ENCODE results near the gene EMILIN3. TPM values are rescaled to one million over a fixed set of nuclear protein-coding genes. Genes with fewer than 3 reads are reported as not detected.

The EMILIN3 gene
- total and polyA plus RNA-seq, 3 experiments from 2014 or later: not detected

DNA sequence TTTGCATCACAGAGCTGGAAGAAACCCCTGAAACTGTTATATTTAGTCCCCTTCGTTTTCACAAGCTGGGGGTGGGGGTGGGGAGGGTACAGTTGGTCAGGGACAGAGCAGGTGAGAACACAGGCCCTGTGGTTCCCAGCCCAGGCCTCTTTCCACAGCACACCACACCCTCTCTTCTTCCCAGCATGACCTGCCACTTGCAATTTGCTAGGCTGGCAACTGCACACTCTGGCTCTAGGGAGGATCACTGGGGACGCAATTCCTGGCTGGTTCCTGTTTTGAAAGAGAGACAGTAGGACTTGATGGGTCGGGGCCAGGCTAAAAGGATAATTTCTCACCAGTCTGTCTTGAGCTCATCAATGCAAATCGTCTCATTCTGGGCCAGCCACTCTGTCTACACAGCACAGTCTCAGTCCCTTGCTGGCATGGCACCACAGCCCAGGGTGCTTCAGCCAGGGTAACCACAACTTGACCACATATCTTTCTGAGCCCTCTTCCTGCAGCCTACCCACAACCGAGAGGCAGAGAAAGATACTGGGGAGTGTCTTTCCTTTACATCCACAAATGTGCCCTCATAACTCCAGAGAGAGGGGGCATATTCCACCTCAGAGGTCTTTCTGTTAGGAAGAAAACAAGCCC, 41.7 kb upstream of the EMILIN3 start:
- DNase-seq: no peak
- Histone ChIP-seq H3K36me3 (ENCODE audit: insufficient read depth, low read length) (peaks cover 47% of the 10 kb centered on the region), H3K27ac (ENCODE audit: low read depth, low read length) (no peak overlapping the region), H3K27me3 (ENCODE audit: insufficient read depth, low read length, poor library complexity, severe bottlenecking) (no peaks in the 10 kb centered on the region), H3K4me3 (ENCODE audit: low read length) (no peak overlapping the region), H3K4me1 (ENCODE audit: insufficient read depth, low read length) (peaks cover 10% of the 10 kb centered on the region), H3K9me3 (ENCODE audit: low read length) (no peaks in the 10 kb centered on the region)
- Mint-ChIP-seq H3K36me3 (peaks cover 6 to 95% (median 33%) of the 10 kb centered on the region in 3 donors), H3K4me1 (peaks cover 22 to 26% (median 23%) of the 10 kb centered on the region in 3 donors), H3K27me3 (no peaks in the 10 kb centered on the region), H3K4me3 (peak overlapping the region in 3 of 7 donors; percentile 15 to 38 (median 23)), H3K27ac (peak overlapping the region in 7 of 8 donors; percentile 40 to 83 (median 74)), H3K9me3 (no peaks in the 10 kb centered on the region)
- POLR2A ChIA-PET: no interaction called here
- CTCF ChIA-PET: no interaction called here

DNA sequence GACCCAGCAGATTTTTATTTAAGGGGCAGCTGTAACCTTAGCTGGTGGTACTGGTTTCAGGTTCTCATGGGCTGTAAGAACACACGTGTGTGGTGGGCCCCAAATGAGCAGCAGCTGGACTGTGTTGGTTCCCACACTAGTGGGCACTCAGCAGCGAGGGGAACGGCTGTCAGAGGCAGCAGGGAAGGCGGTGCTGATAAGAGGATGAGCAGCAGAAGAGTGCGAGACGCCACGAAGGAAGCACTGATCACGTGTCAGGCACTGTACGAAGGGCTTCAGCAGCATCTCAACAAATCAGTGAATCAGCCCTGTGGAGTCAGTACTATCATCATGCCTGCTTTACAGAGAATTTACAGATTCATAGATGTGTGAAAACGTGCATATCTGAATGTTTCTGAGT, 41.0 kb upstream of the EMILIN3 start:
- CTCF ChIA-PET: no interaction called here
- Histone ChIP-seq H3K27me3 (ENCODE audit: insufficient read depth, low read length, poor library complexity, severe bottlenecking) (no peaks in the 10 kb centered on the region), H3K36me3 (ENCODE audit: insufficient read depth, low read length) (peaks cover 40% of the 10 kb centered on the region), H3K4me3 (ENCODE audit: low read length) (no peak overlapping the region), H3K9me3 (ENCODE audit: low read length) (no peaks in the 10 kb centered on the region), H3K27ac (ENCODE audit: low read depth, low read length) (no peak overlapping the region), H3K4me1 (ENCODE audit: insufficient read depth, low read length) (peaks cover 10% of the 10 kb centered on the region)
- POLR2A ChIA-PET: no interaction called here
- DNase-seq: no peak
- H3K4me3 Mint-ChIP-seq: no peak overlapping the region
- H3K9me3 Mint-ChIP-seq: no peaks in the 10 kb centered on the region
- peaks cover 0 to 2% of the 10 kb centered on the region in 2 donors for H3K27me3 Mint-ChIP-seq
- peak overlapping the region in 2 of 8 donors; percentile 61 to 80 for H3K27ac Mint-ChIP-seq
- H3K36me3 Mint-ChIP-seq: peaks cover 2 to 93% (median 32%) of the 10 kb centered on the region in 3 donors
- H3K4me1 Mint-ChIP-seq: peaks cover 22 to 26% (median 23%) of the 10 kb centered on the region in 3 donors

DNA sequence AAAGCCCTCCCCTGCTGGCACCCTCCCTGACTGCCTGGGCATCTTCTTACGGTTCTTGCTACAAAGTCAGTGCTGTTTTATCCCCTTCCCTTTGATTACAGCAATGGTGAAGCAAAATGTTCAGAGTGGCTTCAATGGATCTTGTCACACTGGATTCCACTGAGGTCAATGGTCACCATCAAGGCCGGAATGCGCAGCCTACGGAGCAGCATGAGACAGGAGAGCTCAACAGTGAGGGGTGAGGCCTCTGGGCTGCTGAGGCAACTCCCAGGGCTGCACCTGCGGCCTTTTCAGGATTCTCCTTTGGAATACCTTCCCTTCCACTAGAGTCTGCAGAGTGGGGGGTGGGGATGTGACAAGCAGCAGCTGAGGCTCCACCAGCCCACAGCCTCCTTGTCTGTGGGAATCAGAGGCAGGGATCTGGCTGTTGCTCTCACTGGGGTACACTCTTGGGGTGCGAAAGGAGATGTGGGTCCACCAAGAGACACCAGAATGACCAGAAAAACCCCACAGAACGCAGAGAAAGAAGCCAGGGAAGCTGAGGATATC, 40.4 kb upstream of the EMILIN3 start:
- Mint-ChIP-seq H3K9me3 (no peaks in the 10 kb centered on the region), H3K27me3 (peaks cover 0 to 2% of the 10 kb centered on the region in 2 donors), H3K4me1 (peaks cover 22 to 26% (median 23%) of the 10 kb centered on the region in 3 donors), H3K4me3 (no peak overlapping the region), H3K27ac (peak overlapping the region in 1 of 8 donors; percentile 53), H3K36me3 (peaks cover 0 to 91% (median 31%) of the 10 kb centered on the region in 3 donors)
- Histone ChIP-seq H3K4me1 (ENCODE audit: insufficient read depth, low read length) (peaks cover 10% of the 10 kb centered on the region), H3K27me3 (ENCODE audit: insufficient read depth, low read length, poor library complexity, severe bottlenecking) (no peaks in the 10 kb centered on the region), H3K36me3 (ENCODE audit: insufficient read depth, low read length) (peaks cover 34% of the 10 kb centered on the region), H3K4me3 (ENCODE audit: low read length) (no peak overlapping the region), H3K27ac (ENCODE audit: low read depth, low read length) (no peak overlapping the region), H3K9me3 (ENCODE audit: low read length) (no peaks in the 10 kb centered on the region)
- ChIA-PET POLR2A (no interaction called here), CTCF (no interaction called here)
- no peak for DNase-seq

DNA sequence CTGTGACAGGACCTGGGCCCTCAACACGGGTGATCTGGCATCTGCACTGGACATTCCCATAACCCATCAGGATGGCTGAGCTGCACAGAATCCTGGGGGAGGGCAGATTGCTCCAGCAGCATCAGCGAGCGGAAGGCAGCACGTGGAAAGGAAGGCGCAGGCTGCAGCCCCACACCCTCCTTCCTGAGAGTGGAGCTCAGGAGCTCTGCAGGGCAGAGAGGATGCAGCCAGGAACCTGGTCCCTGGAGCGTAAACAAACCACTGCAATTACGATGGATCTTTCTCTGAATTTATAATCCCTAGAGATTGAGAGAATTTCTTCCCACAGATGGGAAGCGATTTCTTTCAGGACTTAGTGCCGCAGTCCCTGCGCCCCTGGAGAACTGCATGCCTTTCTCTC, 39.7 kb upstream of the EMILIN3 start:
- Histone ChIP-seq H3K9me3 (ENCODE audit: low read length) (no peaks in the 10 kb centered on the region), H3K4me3 (ENCODE audit: low read length) (no peak overlapping the region), H3K4me1 (ENCODE audit: insufficient read depth, low read length) (peaks cover 10% of the 10 kb centered on the region), H3K36me3 (ENCODE audit: insufficient read depth, low read length) (peaks cover 29% of the 10 kb centered on the region), H3K27ac (ENCODE audit: low read depth, low read length) (no peak overlapping the region), H3K27me3 (ENCODE audit: insufficient read depth, low read length, poor library complexity, severe bottlenecking) (no peaks in the 10 kb centered on the region)
- no peaks in the 10 kb centered on the region for H3K9me3 Mint-ChIP-seq
- POLR2A ChIA-PET: no interaction called here
- CTCF ChIA-PET: no interaction called here
- H3K27me3 Mint-ChIP-seq: peaks cover 0 to 2% of the 10 kb centered on the region in 2 donors
- no peak overlapping the region for H3K27ac Mint-ChIP-seq
- H3K36me3 Mint-ChIP-seq: peaks cover 0 to 88% (median 31%) of the 10 kb centered on the region in 3 donors
- peaks cover 22 to 26% (median 23%) of the 10 kb centered on the region in 3 donors for H3K4me1 Mint-ChIP-seq
- DNase-seq: no peak
- H3K4me3 Mint-ChIP-seq: no peak overlapping the region

DNA sequence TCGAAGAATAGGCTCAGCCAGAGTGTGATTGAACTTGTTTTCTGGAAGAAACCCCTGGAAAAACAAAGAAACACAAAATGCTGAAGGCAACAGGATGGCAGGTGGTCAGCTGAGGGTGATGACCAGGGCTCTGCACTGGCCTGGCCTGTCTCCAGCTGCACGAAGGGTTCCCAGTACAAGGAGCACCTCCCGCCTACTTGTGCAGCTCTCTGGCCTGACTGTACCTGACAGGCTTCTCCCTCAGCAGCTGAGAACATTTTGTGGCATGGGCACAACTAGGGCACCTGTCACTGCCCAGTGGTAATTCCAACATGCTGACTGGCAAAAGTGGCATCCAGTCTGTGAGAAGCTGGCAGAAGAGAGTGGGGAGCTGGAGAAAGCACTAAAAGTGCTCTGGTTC, 38.8 kb upstream of the EMILIN3 start:
- H3K27ac Mint-ChIP-seq: no peak overlapping the region
- CTCF ChIA-PET: no interaction called here
- peaks cover 22 to 26% (median 23%) of the 10 kb centered on the region in 3 donors for H3K4me1 Mint-ChIP-seq
- no peaks in the 10 kb centered on the region for H3K27me3 ChIP-seq (ENCODE audit: insufficient read depth, low read length, poor library complexity, severe bottlenecking)
- no peak overlapping the region for H3K27ac ChIP-seq (ENCODE audit: low read depth, low read length)
- peaks cover 0 to 79% (median 27%) of the 10 kb centered on the region in 3 donors for H3K36me3 Mint-ChIP-seq
- H3K36me3 ChIP-seq (ENCODE audit: insufficient read depth, low read length): peaks cover 19% of the 10 kb centered on the region
- H3K9me3 Mint-ChIP-seq: no peaks in the 10 kb centered on the region
- H3K4me3 ChIP-seq (ENCODE audit: low read length): no peak overlapping the region
- H3K9me3 ChIP-seq (ENCODE audit: low read length): no peaks in the 10 kb centered on the region
- peaks cover 0 to 2% of the 10 kb centered on the region in 2 donors for H3K27me3 Mint-ChIP-seq
- H3K4me3 Mint-ChIP-seq: no peak overlapping the region
- POLR2A ChIA-PET: no interaction called here
- no peak for DNase-seq
- peaks cover 10% of the 10 kb centered on the region for H3K4me1 ChIP-seq (ENCODE audit: insufficient read depth, low read length)

DNA sequence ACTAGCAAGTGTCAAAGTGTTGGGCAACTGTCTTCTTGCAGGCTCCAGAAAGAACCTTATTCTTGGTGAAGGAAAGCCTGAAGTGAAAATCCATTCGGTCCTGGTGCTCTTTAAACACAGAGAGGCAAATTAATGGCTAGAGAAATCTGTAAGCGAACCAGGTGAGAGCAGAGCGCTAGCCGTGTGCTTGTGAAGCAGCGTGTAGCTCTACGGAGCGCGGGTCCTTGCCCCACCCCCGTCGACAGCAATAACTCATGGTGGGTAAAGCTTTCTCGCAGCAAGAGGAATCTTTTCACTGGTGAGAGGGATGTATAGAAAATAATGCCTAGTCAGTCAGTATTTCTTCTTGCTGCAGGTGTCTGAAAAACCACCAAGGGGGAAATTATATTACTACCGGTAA, 37.0 kb upstream of the EMILIN3 start:
- Mint-ChIP-seq H3K36me3 (peaks cover 0 to 61% (median 20%) of the 10 kb centered on the region in 3 donors), H3K4me3 (no peak overlapping the region), H3K27me3 (peaks cover 0 to 2% of the 10 kb centered on the region in 2 donors), H3K9me3 (no peaks in the 10 kb centered on the region), H3K27ac (peak overlapping the region in 1 of 8 donors; percentile 8), H3K4me1 (peaks cover 9 to 10% (median 10%) of the 10 kb centered on the region in 3 donors)
- Histone ChIP-seq H3K4me1 (ENCODE audit: insufficient read depth, low read length) (peaks cover 6% of the 10 kb centered on the region), H3K36me3 (ENCODE audit: insufficient read depth, low read length) (peaks cover 14% of the 10 kb centered on the region), H3K4me3 (ENCODE audit: low read length) (no peak overlapping the region), H3K27ac (ENCODE audit: low read depth, low read length) (no peak overlapping the region), H3K27me3 (ENCODE audit: insufficient read depth, low read length, poor library complexity, severe bottlenecking) (no peaks in the 10 kb centered on the region), H3K9me3 (ENCODE audit: low read length) (no peaks in the 10 kb centered on the region)
- POLR2A ChIA-PET: no interaction called here
- DNase-seq: no peak
- CTCF ChIA-PET: no interaction called here

DNA sequence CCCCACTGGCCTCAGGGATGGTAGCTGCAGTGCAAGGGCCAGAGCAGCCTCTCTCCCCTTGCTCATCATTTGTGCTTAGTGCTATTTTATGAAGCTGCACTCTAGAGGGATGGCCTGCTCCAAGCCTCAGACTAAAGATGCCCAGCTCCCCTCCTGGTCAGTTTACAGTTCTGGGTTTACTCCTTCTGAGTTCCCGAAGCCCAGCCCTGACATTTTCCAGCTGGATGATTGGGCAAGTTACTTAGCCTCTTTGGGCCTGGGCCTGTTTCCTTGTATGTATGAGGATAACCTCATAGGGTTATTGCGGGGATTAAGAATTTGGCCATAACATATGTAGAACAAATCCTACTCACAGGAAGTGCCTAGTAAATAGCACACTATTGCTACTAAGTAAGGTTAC, 31.8 kb upstream of the EMILIN3 start:
- no peak for DNase-seq
- no peaks in the 10 kb centered on the region for H3K27me3 ChIP-seq (ENCODE audit: insufficient read depth, low read length, poor library complexity, severe bottlenecking)
- POLR2A ChIA-PET: no interaction called here
- H3K36me3 ChIP-seq (ENCODE audit: insufficient read depth, low read length): no peaks in the 10 kb centered on the region
- no peak overlapping the region for H3K27ac ChIP-seq (ENCODE audit: low read depth, low read length)
- H3K27me3 Mint-ChIP-seq: peaks cover 0 to 3% of the 10 kb centered on the region in 2 donors
- H3K4me1 ChIP-seq (ENCODE audit: insufficient read depth, low read length): no peaks in the 10 kb centered on the region
- H3K4me3 Mint-ChIP-seq: no peak overlapping the region
- peak overlapping the region in 1 of 8 donors; percentile 39 for H3K27ac Mint-ChIP-seq
- peaks cover 0 to 13% (median 2%) of the 10 kb centered on the region in 3 donors for H3K36me3 Mint-ChIP-seq
- no peaks in the 10 kb centered on the region for H3K9me3 ChIP-seq (ENCODE audit: low read length)
- no peaks in the 10 kb centered on the region for H3K4me1 Mint-ChIP-seq
- no peak overlapping the region for H3K4me3 ChIP-seq (ENCODE audit: low read length)
- CTCF ChIA-PET: interaction anchor here (0.8 kb wide), 1 partner anchor 42 kb away, joined by 3 read pairs; no protein-coding TSS in a partner anchor
- no peaks in the 10 kb centered on the region for H3K9me3 Mint-ChIP-seq

DNA sequence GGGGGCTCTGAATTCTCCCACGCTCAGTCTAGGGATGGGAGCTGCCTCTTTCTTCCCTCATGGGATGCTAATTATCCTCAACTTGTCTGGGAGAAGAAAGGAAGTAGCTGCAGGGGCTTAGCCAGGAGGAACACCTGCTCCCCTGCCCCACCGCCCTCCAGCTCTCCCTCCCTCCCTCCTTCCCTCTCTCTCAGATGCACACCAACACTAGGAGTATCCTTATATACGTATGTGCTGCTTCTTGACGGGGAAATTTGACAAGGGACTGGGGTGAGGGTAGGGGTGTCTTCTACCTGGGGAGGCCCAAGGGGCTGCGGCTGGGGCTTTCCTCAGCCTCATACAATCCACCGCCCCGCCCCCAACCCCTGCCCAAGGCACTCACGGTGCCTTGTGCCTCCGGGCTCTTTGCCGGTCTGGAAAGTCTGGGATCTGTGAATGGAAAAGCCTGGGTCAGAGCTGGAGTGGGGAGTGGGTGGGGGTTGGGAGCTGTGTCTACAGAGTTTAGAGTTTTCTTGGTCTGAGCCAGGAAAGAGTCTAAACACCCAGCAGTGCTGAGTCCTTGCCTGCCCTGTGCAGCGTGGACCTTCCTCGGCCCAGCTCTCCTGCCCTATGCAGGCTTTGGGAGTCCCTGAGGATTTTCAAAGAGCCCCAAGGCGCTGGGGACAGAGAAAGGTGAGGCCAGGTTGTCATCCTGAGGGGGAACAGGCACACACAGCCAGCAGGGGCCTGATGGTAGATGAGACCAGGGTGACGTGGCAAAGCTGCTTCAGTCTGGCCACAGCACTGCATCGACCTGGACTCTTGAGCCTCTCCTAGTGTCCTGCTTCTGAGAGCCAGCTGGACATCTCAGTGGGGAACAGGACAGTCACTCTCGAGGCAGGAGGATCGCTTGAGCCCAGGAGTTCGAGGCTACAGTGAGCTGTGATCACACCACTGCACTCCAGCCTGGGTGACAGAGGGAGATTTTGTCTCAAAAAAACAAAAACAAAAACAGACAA, 29.3 kb upstream of the EMILIN3 start:
- ChIA-PET POLR2A (no interaction called here), CTCF (no interaction called here)
- Mint-ChIP-seq H3K9me3 (no peaks in the 10 kb centered on the region), H3K4me3 (no peak overlapping the region), H3K4me1 (no peaks in the 10 kb centered on the region), H3K27me3 (peaks cover 0 to 4% of the 10 kb centered on the region in 2 donors), H3K36me3 (no peaks in the 10 kb centered on the region), H3K27ac (peak overlapping the region in 1 of 8 donors; percentile 55)
- no peak for DNase-seq
- Histone ChIP-seq H3K36me3 (ENCODE audit: insufficient read depth, low read length) (no peaks in the 10 kb centered on the region), H3K4me1 (ENCODE audit: insufficient read depth, low read length) (no peaks in the 10 kb centered on the region), H3K27ac (ENCODE audit: low read depth, low read length) (no peak overlapping the region), H3K4me3 (ENCODE audit: low read length) (no peak overlapping the region), H3K27me3 (ENCODE audit: insufficient read depth, low read length, poor library complexity, severe bottlenecking) (no peaks in the 10 kb centered on the region), H3K9me3 (ENCODE audit: low read length) (no peaks in the 10 kb centered on the region)

Data from CD8-positive, alpha-beta memory T cell (primary cell).